ENCODE results near the gene SDC4. TPM values are rescaled to one million over a fixed set of nuclear protein-coding genes. Genes with fewer than 3 reads are reported as not detected.

Gene SDC4
- total and polyA plus RNA-seq, 9 of the 15 experiments (the other 6 are each of a cell fraction or from before 2014, with no cell fraction given), result 2.1 to 10.7 (median 6.3) TPM

- no peak overlapping the region for H2AFZ ChIP-seq (ENCODE audit: low read depth, low read length)
- DNase-seq (ENCODE audit: extremely low read depth in 1 of 4, low spot score in 3 of 4) (no peak), ATAC-seq (no peak), FAIRE-seq (no peak)
- H3K36me3 ChIP-seq (ENCODE audit: control insufficient read depth, insufficient read depth, low read length), result peaks cover 2% of the 10 kb centered on the region; the same call in 1 of the 3 replicates
- H3K4me2 ChIP-seq (ENCODE audit: insufficient read depth, low read length), result no peak overlapping the region
- H3K9me3 ChIP-seq (replicated peaks; ENCODE audit: control insufficient read depth, insufficient read depth, low read depth, low read length), result no peaks in the 10 kb centered on the region
- H3K4me1 ChIP-seq (replicated peaks in 1 of 2; ENCODE audit: control insufficient read depth in 2 of 2, insufficient read depth in 2 of 2, low read length in 2 of 2), result peaks cover 4 to 9% of the 10 kb centered on the region in 2 experiments; a peak in 4 of 5 replicates
- no peaks in the 10 kb centered on the region for H4K20me1 ChIP-seq (replicated peaks; ENCODE audit: control insufficient read depth, insufficient read depth, low read length)
- BruUV-seq (replicated peaks), result no TSS peak
- H3K27me3 ChIP-seq (ENCODE audit: control insufficient read depth in 2 of 2, insufficient read depth in 2 of 2, low read length in 2 of 2), result no peaks in the 10 kb centered on the region
- ChIA-PET CTCF (ENCODE audit: low intra/inter-chr PET ratio) (interaction anchor here (0.6 to 3.0 kb wide), 6 partner anchors 50 to 447 kb away, joined by 3 to 33 read pairs (median 10); no protein-coding TSS in a partner anchor), POLR2A (interaction anchor here (1.6 kb wide), 1 partner anchor 18 kb away, joined by 7 read pairs; no protein-coding TSS in a partner anchor)
- H3K9me1 ChIP-seq (ENCODE audit: control insufficient read depth, insufficient read depth, low read length), result peaks cover 3% of the 10 kb centered on the region
- H3K79me2 ChIP-seq (ENCODE audit: control insufficient read depth, insufficient read depth, low read length), result no peaks in the 10 kb centered on the region
- H3K4me3 ChIP-seq, result no peak overlapping the region
- H3K27ac ChIP-seq (ENCODE audit: extremely low read depth, low read depth, low read length), result no peak overlapping the region
- TF ChIP-seq CXXC5 (CRISPR knock-in tag; IDR thresholded peaks at IDR 0.05), result no peak
- TF ChIP-seq NFXL1 (CRISPR knock-in tag; IDR thresholded peaks at IDR 0.05), result no peak
- TF ChIP-seq, protein P1, sequence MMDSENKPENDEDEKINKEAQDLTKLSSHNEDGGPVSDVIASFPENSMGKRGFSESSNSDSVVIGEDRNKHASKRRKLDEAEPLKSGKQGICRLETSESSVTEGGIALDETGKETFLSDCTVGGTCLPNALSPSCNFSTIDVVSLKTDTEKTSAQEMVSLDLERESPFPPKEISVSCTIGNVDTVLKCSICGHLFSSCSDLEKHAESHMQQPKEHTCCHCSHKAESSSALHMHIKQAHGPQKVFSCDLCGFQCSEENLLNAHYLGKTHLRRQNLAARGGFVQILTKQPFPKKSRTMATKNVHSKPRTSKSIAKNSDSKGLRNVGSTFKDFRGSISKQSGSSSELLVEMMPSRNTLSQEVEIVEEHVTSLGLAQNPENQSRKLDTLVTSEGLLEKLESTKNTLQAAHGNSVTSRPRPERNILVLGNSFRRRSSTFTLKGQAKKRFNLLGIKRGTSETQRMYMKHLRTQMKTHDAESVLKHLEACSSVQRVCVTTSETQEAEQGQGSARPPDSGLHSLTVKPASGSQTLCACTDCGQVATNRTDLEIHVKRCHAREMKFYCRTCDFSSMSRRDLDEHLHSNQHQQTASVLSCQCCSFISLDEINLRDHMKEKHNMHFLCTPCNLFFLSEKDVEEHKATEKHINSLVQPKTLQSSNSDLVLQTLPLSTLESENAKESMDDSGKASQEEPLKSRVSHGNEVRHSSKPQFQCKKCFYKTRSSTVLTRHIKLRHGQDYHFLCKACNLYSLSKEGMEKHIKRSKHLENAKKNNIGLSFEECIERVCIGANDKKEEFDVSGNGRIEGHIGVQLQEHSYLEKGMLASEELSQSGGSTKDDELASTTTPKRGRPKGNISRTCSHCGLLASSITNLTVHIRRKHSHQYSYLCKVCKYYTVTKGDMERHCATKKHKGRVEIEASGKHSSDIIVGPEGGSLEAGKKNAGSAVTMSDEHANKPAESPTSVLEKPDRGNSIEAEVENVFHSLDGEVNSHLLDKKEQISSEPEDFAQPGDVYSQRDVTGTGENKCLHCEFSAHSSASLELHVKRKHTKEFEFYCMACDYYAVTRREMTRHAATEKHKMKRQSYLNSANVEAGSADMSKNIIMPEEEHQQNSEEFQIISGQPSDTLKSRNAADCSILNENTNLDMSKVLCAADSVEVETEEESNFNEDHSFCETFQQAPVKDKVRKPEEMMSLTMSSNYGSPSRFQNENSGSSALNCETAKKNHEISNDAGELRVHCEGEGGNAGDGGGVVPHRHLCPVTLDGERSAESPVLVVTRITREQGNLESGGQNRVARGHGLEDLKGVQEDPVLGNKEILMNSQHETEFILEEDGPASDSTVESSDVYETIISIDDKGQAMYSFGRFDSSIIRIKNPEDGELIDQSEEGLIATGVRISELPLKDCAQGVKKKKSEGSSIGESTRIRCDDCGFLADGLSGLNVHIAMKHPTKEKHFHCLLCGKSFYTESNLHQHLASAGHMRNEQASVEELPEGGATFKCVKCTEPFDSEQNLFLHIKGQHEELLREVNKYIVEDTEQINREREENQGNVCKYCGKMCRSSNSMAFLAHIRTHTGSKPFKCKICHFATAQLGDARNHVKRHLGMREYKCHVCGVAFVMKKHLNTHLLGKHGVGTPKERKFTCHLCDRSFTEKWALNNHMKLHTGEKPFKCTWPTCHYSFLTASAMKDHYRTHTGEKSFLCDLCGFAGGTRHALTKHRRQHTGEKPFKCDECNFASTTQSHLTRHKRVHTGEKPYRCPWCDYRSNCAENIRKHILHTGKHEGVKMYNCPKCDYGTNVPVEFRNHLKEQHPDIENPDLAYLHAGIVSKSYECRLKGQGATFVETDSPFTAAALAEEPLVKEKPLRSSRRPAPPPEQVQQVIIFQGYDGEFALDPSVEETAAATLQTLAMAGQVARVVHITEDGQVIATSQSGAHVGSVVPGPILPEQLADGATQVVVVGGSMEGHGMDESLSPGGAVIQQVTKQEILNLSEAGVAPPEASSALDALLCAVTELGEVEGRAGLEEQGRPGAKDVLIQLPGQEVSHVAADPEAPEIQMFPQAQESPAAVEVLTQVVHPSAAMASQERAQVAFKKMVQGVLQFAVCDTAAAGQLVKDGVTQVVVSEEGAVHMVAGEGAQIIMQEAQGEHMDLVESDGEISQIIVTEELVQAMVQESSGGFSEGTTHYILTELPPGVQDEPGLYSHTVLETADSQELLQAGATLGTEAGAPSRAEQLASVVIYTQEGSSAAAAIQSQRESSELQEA (IDR thresholded peaks at IDR 0.05; ENCODE audit: low read depth), result no peak
- TF ChIP-seq TBP (optimal IDR thresholded peaks at IDR 0.05; ENCODE audit: low read depth, low read length), result no peak
- no peak for TF ChIP-seq ZNF124 (CRISPR knock-in tag; IDR thresholded peaks at IDR 0.05)
- H3K9ac ChIP-seq (ENCODE audit: insufficient read depth in 1 of 2, low read depth in 2 of 2, low read length in 2 of 2), result no peak overlapping the region
- intact Hi-C loops (cut with micrococcal nuclease) (loop anchor here (1.0 to 2.0 kb wide), 5 partner anchors 39 to 448 kb away; partner anchors contain the start of gene SYS1), in situ Hi-C loops (cut with MboI) (loop anchor here (5.0 kb wide), 3 partner anchors 44 to 449 kb away; no protein-coding TSS in a partner anchor)
Measured at GRCh38 chr20:45323731-45324130, 24.5 kb downstream of the SDC4 start.

Data from K562 (cell line).